ENCODE data around the gene CAPN5.

The CAPN5 gene

GRCh38 chr11:77141475-77141874, 74.7 kb downstream of the CAPN5 start:
- Histone ChIP-seq H3K9me3 (ENCODE audit: insufficient read depth, low read length) (no peaks in the 10 kb centered on the region), H3K9ac (ENCODE audit: insufficient read length, low read depth) (no peak overlapping the region), H3K36me3 (ENCODE audit: insufficient read depth, insufficient read length, low read length) (no peaks in the 10 kb centered on the region), H3K4me3 (ENCODE audit: insufficient read length, low read depth) (no peak overlapping the region), H3K4me1 (ENCODE audit: insufficient read depth, insufficient read length) (peaks cover 9% of the 10 kb centered on the region), H3K27me3 (ENCODE audit: insufficient read depth, insufficient read length) (no peaks in the 10 kb centered on the region)
- TF ChIP-seq ZNF274 (IDR thresholded peaks at IDR 0.05; ENCODE audit: low read depth, low read length): no peak
- no peak for TF ChIP-seq SUZ12 (IDR thresholded peaks at IDR 0.05; ENCODE audit: extremely low read depth, insufficient read depth, insufficient read length)
- no peak for TF ChIP-seq YY1 (IDR thresholded peaks at IDR 0.05; ENCODE audit: insufficient read depth, insufficient read length)
- no peak for DNase-seq (ENCODE audit: low read depth, low spot score)

- Histone ChIP-seq H3K4me1 (ENCODE audit: insufficient read depth, insufficient read length) (peaks cover 8% of the 10 kb centered on the region), H3K9me3 (ENCODE audit: insufficient read depth, low read length) (no peaks in the 10 kb centered on the region), H3K27me3 (ENCODE audit: insufficient read depth, insufficient read length) (no peaks in the 10 kb centered on the region), H3K9ac (ENCODE audit: insufficient read length, low read depth) (no peak overlapping the region), H3K36me3 (ENCODE audit: insufficient read depth, insufficient read length, low read length) (no peaks in the 10 kb centered on the region), H3K4me3 (ENCODE audit: insufficient read length, low read depth) (no peak overlapping the region)
- TF ChIP-seq ZNF274 (IDR thresholded peaks at IDR 0.05; ENCODE audit: low read depth, low read length): no peak
- no peak for TF ChIP-seq YY1 (IDR thresholded peaks at IDR 0.05; ENCODE audit: insufficient read depth, insufficient read length)
- no peak for DNase-seq (ENCODE audit: low read depth, low spot score)
Observed at GRCh38 chr11:77142091-77142975, 75.6 kb downstream of the CAPN5 start.

- Histone ChIP-seq H3K4me1 (ENCODE audit: insufficient read depth, insufficient read length) (peaks cover 6% of the 10 kb centered on the region), H3K4me3 (ENCODE audit: insufficient read length, low read depth) (no peak overlapping the region), H3K9ac (ENCODE audit: insufficient read length, low read depth) (no peak overlapping the region), H3K9me3 (ENCODE audit: insufficient read depth, low read length) (no peaks in the 10 kb centered on the region), H3K36me3 (ENCODE audit: insufficient read depth, insufficient read length, low read length) (no peaks in the 10 kb centered on the region), H3K27me3 (ENCODE audit: insufficient read depth, insufficient read length) (no peaks in the 10 kb centered on the region)
- TF ChIP-seq SUZ12 (IDR thresholded peaks at IDR 0.05; ENCODE audit: extremely low read depth, insufficient read depth, insufficient read length) (no peak), ZNF274 (IDR thresholded peaks at IDR 0.05; ENCODE audit: low read depth, low read length) (no peak), YY1 (IDR thresholded peaks at IDR 0.05; ENCODE audit: insufficient read depth, insufficient read length) (no peak)
- DNase-seq (ENCODE audit: low read depth, low spot score): no peak
Observed at GRCh38 chr11:77143405-77144020, 76.7 kb downstream of the CAPN5 start.

- Histone ChIP-seq H3K36me3 (ENCODE audit: insufficient read depth, insufficient read length, low read length) (no peaks in the 10 kb centered on the region), H3K4me1 (ENCODE audit: insufficient read depth, insufficient read length) (peaks cover 5% of the 10 kb centered on the region)
Observed at GRCh38 chr11:77144196-77144856, 77.6 kb downstream of the CAPN5 start.

GRCh38 chr11:77144857-77145428, 78.2 kb downstream of the CAPN5 start:
- Histone ChIP-seq H3K9me3 (ENCODE audit: insufficient read depth, low read length) (no peaks in the 10 kb centered on the region), H3K27me3 (ENCODE audit: insufficient read depth, insufficient read length) (no peaks in the 10 kb centered on the region), H3K9ac (ENCODE audit: insufficient read length, low read depth) (no peak overlapping the region), H3K36me3 (ENCODE audit: insufficient read depth, insufficient read length, low read length) (no peaks in the 10 kb centered on the region), H3K4me3 (ENCODE audit: insufficient read length, low read depth) (no peak overlapping the region), H3K4me1 (ENCODE audit: insufficient read depth, insufficient read length) (peaks cover 10% of the 10 kb centered on the region)
- DNase-seq (ENCODE audit: low read depth, low spot score): no peak
- TF ChIP-seq ZNF274 (IDR thresholded peaks at IDR 0.05; ENCODE audit: low read depth, low read length) (no peak), YY1 (IDR thresholded peaks at IDR 0.05; ENCODE audit: insufficient read depth, insufficient read length) (no peak), SUZ12 (IDR thresholded peaks at IDR 0.05; ENCODE audit: extremely low read depth, insufficient read depth, insufficient read length) (no peak)

More at GRCh38 chr11:77144196-77144856, 77.6 kb downstream of the CAPN5 start:
- TF ChIP-seq YY1 (IDR thresholded peaks at IDR 0.05; ENCODE audit: insufficient read depth, insufficient read length) (no peak), ZNF274 (IDR thresholded peaks at IDR 0.05; ENCODE audit: low read depth, low read length) (no peak), SUZ12 (IDR thresholded peaks at IDR 0.05; ENCODE audit: extremely low read depth, insufficient read depth, insufficient read length) (no peak)
- no peaks in the 10 kb centered on the region for H3K27me3 ChIP-seq (ENCODE audit: insufficient read depth, insufficient read length)
- H3K4me3 ChIP-seq (ENCODE audit: insufficient read length, low read depth): no peak overlapping the region
- no peak overlapping the region for H3K9ac ChIP-seq (ENCODE audit: insufficient read length, low read depth)
- no peak for DNase-seq (ENCODE audit: low read depth, low spot score)
- H3K9me3 ChIP-seq (ENCODE audit: insufficient read depth, low read length): no peaks in the 10 kb centered on the region

- H3K9ac ChIP-seq (ENCODE audit: insufficient read length, low read depth): no peak overlapping the region
- DNase-seq (ENCODE audit: low read depth, low spot score): no peak
- H3K4me3 ChIP-seq (ENCODE audit: insufficient read length, low read depth): no peak overlapping the region
- no peaks in the 10 kb centered on the region for H3K9me3 ChIP-seq (ENCODE audit: insufficient read depth, low read length)
- TF ChIP-seq YY1 (IDR thresholded peaks at IDR 0.05; ENCODE audit: insufficient read depth, insufficient read length) (no peak), SUZ12 (IDR thresholded peaks at IDR 0.05; ENCODE audit: extremely low read depth, insufficient read depth, insufficient read length) (no peak), ZNF274 (IDR thresholded peaks at IDR 0.05; ENCODE audit: low read depth, low read length) (no peak)
- H3K27me3 ChIP-seq (ENCODE audit: insufficient read depth, insufficient read length): no peaks in the 10 kb centered on the region
- no peaks in the 10 kb centered on the region for H3K36me3 ChIP-seq (ENCODE audit: insufficient read depth, insufficient read length, low read length)
- H3K4me1 ChIP-seq (ENCODE audit: insufficient read depth, insufficient read length): peaks cover 8% of the 10 kb centered on the region
Observed at GRCh38 chr11:77146261-77147035, 79.7 kb downstream of the CAPN5 start.
